SU-DHL-6 (cell line): ENCODE data around the gene PIK3R1.

Experiments used
- H2AFZ ChIP-seq: fragments of 200-600 bp; sonication (generic); 2 replicates; pipeline ENCODE4 v1.6.1; 2014; ENCODE audit warnings: low read depth, mild to moderate bottlenecking, moderate library complexity, mixed read lengths, antibody characterized with exemption, low read length; ENCODE audit not compliant: severe bottlenecking
- H3F3A ChIP-seq: fragments of 200-600 bp; shearing (Covaris generic); 2 replicates; pipeline ENCODE4 v1.6.0; 2016; ENCODE audit warnings: antibody characterized with exemption, mild to moderate bottlenecking; ENCODE audit not compliant: insufficient read depth
- H3K27ac ChIP-seq: fragments of 200-600 bp; sonication (generic); 2 replicates; pipeline ENCODE4 v1.5.1; 2016; ENCODE audit warnings: low read depth, mild to moderate bottlenecking, low read length, moderate library complexity, mixed read lengths
- H3K27me3 ChIP-seq: fragments of 200-600 bp; sonication (generic), shearing (Covaris generic); 2 replicates; pipeline ENCODE4 v1.6.0; 2014; ENCODE audit warnings: mild to moderate bottlenecking, low read length
- H3K36me3 ChIP-seq: fragments of 200-600 bp; sonication (generic); 2 replicates; pipeline ENCODE4 v1.6.1; 2014; ENCODE audit warnings: mild to moderate bottlenecking, low read length, mixed read lengths
- H3K4me2 ChIP-seq: fragments of 300-600, 200-600 bp; shearing (Covaris generic), sonication (generic); 2 replicates; pipeline ENCODE4 v1.6.0; 2014; ENCODE audit warnings: low read length, low read depth, mild to moderate bottlenecking; ENCODE audit not compliant: poor library complexity, severe bottlenecking
- H3K4me3 ChIP-seq: fragments of 200-600 bp; sonication (generic); 2 replicates; pipeline ENCODE4 v1.5.1; 2014; ENCODE audit warnings: antibody characterized with exemption, low read length, mild to moderate bottlenecking, mixed read lengths; ENCODE audit not compliant: insufficient read depth, poor library complexity, severe bottlenecking
- H3K79me2 ChIP-seq: fragments of 200-600 bp; sonication (generic); 2 replicates; pipeline ENCODE4 v1.6.1; 2014; ENCODE audit warnings: mild to moderate bottlenecking, low read length, moderate library complexity; ENCODE audit not compliant: insufficient read depth
- H3K9ac ChIP-seq: fragments of 200-600 bp; sonication (generic); 2 replicates; pipeline ENCODE4 v1.7.0; 2014; ENCODE audit warnings: mild to moderate bottlenecking, low read length
- H3K9me2 ChIP-seq: fragments of 200-600 bp; sonication (generic); replicated peaks from 2 replicates; pipeline ENCODE4 v1.6.1; 2014; ENCODE audit warnings: low read length; ENCODE audit not compliant: insufficient read depth
- H3K9me3 ChIP-seq: fragments of 200-600 bp; sonication (generic); 2 replicates; pipeline ENCODE4 v1.6.1; 2014; ENCODE audit warnings: low read length, mixed read lengths; ENCODE audit not compliant: insufficient read depth
- H4K20me1 ChIP-seq: fragments of 200-600 bp; sonication (generic); 2 replicates; pipeline ENCODE4 v1.6.1; 2014; ENCODE audit warnings: low read depth, mild to moderate bottlenecking, antibody characterized with exemption, low read length, moderate library complexity, mixed read lengths
- CTCF ChIP-seq: fragments of 200-600 bp; sonication (generic); IDR thresholded peaks from one replicate; pipeline ENCODE4 v1.5.1; 2017; ENCODE audit warnings: antibody characterized with exemption, mild to moderate bottlenecking, low read length, moderate library complexity; ENCODE audit not compliant: insufficient read depth, poor library complexity, severe bottlenecking
- EZH2phosphoT487 ChIP-seq: fragments of 200-600 bp; sonication (generic), shearing (Covaris generic); conservative IDR thresholded peaks from 2 replicates; pipeline ENCODE4 v1.6.1; 2018; ENCODE audit warnings: mild to moderate bottlenecking, antibody characterized with exemption, low read length, moderate library complexity, mixed read lengths

Gene PIK3R1

GRCh38 chr5:68296895-68297294, 81.3 kb downstream of the PIK3R1 start:
- H3K4me3 ChIP-seq = no peak overlapping the region
- H2AFZ ChIP-seq = no peak overlapping the region
- TF ChIP-seq EZH2phosphoT487 (no peak), CTCF (no peak)
- H3K27ac ChIP-seq = no peak overlapping the region
- H3K9ac ChIP-seq = no peak overlapping the region
- no peaks in the 10 kb centered on the region for H3K27me3 ChIP-seq
- H3K9me3 ChIP-seq = no peaks in the 10 kb centered on the region
- no peaks in the 10 kb centered on the region for H3F3A ChIP-seq
- H3K9me2 ChIP-seq = no peaks in the 10 kb centered on the region
- H3K4me2 ChIP-seq = no peak overlapping the region
- no peaks in the 10 kb centered on the region for H3K79me2 ChIP-seq
- H4K20me1 ChIP-seq = no peaks in the 10 kb centered on the region
- H3K36me3 ChIP-seq = peaks cover 25% of the 10 kb centered on the region

- Histone ChIP-seq H3K27me3 (no peaks in the 10 kb centered on the region), H3F3A (no peaks in the 10 kb centered on the region), H3K9me3 (no peaks in the 10 kb centered on the region), H3K9ac (no peak overlapping the region), H3K4me2 (no peak overlapping the region), H3K9me2 (no peaks in the 10 kb centered on the region), H3K27ac (no peak overlapping the region), H4K20me1 (no peaks in the 10 kb centered on the region), H2AFZ (no peak overlapping the region), H3K79me2 (no peaks in the 10 kb centered on the region), H3K36me3 (peaks cover 21% of the 10 kb centered on the region), H3K4me3 (no peak overlapping the region)
- TF ChIP-seq EZH2phosphoT487 = no peak
- no peak for TF ChIP-seq CTCF
Observed at GRCh38 chr5:68297656-68298055, 82.1 kb downstream of the PIK3R1 start.

GRCh38 chr5:68298479-68298878, 82.9 kb downstream of the PIK3R1 start:
- no peaks in the 10 kb centered on the region for H3K9me3 ChIP-seq
- H3K9ac ChIP-seq = no peak overlapping the region
- no peaks in the 10 kb centered on the region for H3K9me2 ChIP-seq
- TF ChIP-seq EZH2phosphoT487 (no peak), CTCF (no peak)
- no peak overlapping the region for H3K4me2 ChIP-seq
- H3F3A ChIP-seq = no peaks in the 10 kb centered on the region
- no peak overlapping the region for H2AFZ ChIP-seq
- H4K20me1 ChIP-seq = no peaks in the 10 kb centered on the region
- no peaks in the 10 kb centered on the region for H3K79me2 ChIP-seq
- H3K27me3 ChIP-seq = no peaks in the 10 kb centered on the region
- H3K36me3 ChIP-seq = peaks cover 16% of the 10 kb centered on the region
- no peak overlapping the region for H3K27ac ChIP-seq
- H3K4me3 ChIP-seq = no peak overlapping the region
